ENCODE measurements around the gene SLN. TPM values are rescaled to one million over a fixed set of nuclear protein-coding genes. Genes with fewer than 3 reads are reported as not detected.

Gene SLN
- total and polyA plus RNA-seq, 2 donors (not counting 3 experiments of a cell fraction or from before 2014, with no cell fraction given) = 0.25 TPM; not detected in 1

DNA sequence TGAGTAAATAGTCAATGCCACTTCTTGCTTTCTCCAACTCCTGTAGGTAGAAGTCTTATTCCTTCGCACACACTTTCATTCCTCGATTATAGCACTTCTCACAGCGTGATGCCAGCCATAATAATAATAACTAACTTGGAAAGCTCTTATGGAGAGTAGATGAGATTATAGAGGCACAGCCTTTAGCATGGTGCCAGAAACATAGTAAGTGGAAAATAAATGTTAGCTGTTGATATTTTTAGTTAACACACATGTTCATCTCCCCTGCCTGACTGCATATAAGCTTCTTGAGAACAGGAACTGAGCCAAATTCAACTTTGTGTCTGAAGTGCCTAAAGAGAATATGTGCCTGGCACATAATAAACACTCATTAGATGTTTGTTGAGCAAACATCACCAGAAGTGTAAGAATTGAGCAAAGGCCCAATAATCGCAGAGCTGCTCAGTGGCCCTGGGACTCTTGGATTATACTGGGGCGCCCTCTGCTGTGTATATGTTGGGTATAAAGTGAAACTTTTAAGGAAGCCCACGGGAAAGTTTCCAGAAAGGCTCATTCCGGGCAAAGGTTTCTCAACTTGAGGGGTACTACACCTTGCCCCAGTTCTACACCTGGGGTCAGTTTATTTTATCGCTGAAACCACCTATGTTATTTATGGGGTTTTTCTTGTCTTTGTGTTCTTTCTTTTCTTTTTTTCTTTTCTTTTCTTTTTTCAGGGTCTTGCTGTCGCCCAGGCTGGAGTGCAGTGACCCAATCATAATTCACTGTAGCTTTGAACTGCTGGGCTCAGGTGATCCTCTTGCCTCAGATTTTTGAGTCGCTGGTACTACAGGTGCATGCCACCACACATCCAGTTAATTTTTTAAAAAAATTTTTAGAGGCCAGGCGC is 22.3 kb downstream of the SLN start:
- H3K27ac ChIP-seq (ENCODE audit: insufficient read depth, low read depth, low read length) = no peak overlapping the region
- H3K79me2 ChIP-seq (ENCODE audit: control insufficient read depth, insufficient read depth, low read length) = no peaks in the 10 kb centered on the region
- H2AFZ ChIP-seq (ENCODE audit: low read depth, low read length) = no peak overlapping the region
- H3K36me3 ChIP-seq (ENCODE audit: control insufficient read depth in 2 of 2, extremely low read depth in 1 of 2, insufficient read depth in 2 of 2, low read length in 2 of 2) = no peaks in the 10 kb centered on the region
- dilution Hi-C loops (cut with MboI; ENCODE audit: extremely low pct_ligation_motif_present, low sequenced_read_pairs) (loop anchor here (5.0 kb wide), 1 partner anchor 72 kb away; no protein-coding TSS in a partner anchor), intact Hi-C loops (cut with micrococcal nuclease) (loop anchor here (1.0 kb wide), 4 partner anchors 91 to 140 kb away; no protein-coding TSS in a partner anchor)
- no peaks in the 10 kb centered on the region for H3K9me1 ChIP-seq (replicated peaks; ENCODE audit: control insufficient read depth, extremely low read depth, insufficient read depth, low read length)
- BruUV-seq (replicated peaks) = no TSS peak
- H3K9me3 ChIP-seq (replicated peaks; ENCODE audit: control insufficient read depth, insufficient read depth, low read length) = no peaks in the 10 kb centered on the region
- no peak overlapping the region for H3K4me3 ChIP-seq (replicated peaks in 1 of 3; ENCODE audit: insufficient read depth in 1 of 3, low read depth in 1 of 3, low read length in 3 of 3)
- DNase-seq (ENCODE audit: low read depth, low spot score) = peak; percentile 67
- no peak overlapping the region for H3K9ac ChIP-seq (replicated peaks; ENCODE audit: extremely low read depth, insufficient read depth, low read length)
- H3K4me2 ChIP-seq (ENCODE audit: insufficient read depth, low read length) = peak overlapping the region; percentile 54
- POLR2A ChIA-PET = no interaction called here
- peak; percentile 54 for FAIRE-seq
- no peaks in the 10 kb centered on the region for H4K20me1 ChIP-seq (replicated peaks; ENCODE audit: control insufficient read depth, extremely low read depth, insufficient read depth, low read length)
- no peaks in the 10 kb centered on the region for H3K27me3 ChIP-seq (ENCODE audit: control insufficient read depth in 2 of 2, insufficient read depth in 2 of 2, low read length in 2 of 2)
- TF ChIP-seq CTCF (IDR thresholded peaks at IDR 0.05; ENCODE audit: extremely low read depth in 1 of 2, insufficient read depth in 1 of 2, low read depth in 1 of 2, low read length in 2 of 2) (peak; percentile 52 to 57), GATA2 (IDR thresholded peaks at IDR 0.05; ENCODE audit: insufficient read depth, insufficient read length, low read depth, low read length) (no peak), JUN (IDR thresholded peaks at IDR 0.05; ENCODE audit: borderline replicate concordance, insufficient read depth, insufficient read length, low read depth) (no peak), MAX (IDR thresholded peaks at IDR 0.05; ENCODE audit: insufficient read depth, insufficient read length) (no peak), EZH2 (IDR thresholded peaks at IDR 0.05; ENCODE audit: borderline replicate concordance, low read depth, low read length, severe bottlenecking) (no peak), MYC (IDR thresholded peaks at IDR 0.05; ENCODE audit: low read depth, low read length) (no peak), POLR2AphosphoS5 (IDR thresholded peaks at IDR 0.05; ENCODE audit: insufficient read depth, low read depth, low read length) (no peak), FOS (IDR thresholded peaks at IDR 0.05; ENCODE audit: borderline replicate concordance, insufficient read depth, low read length) (no peak)
- CTCF ChIA-PET = interaction anchor here (0.8 to 11.5 kb wide), 33 partner anchors 9 to 1602 kb away, joined by 3 to 251 read pairs (median 7); partner anchors contain the start of genes ALKBH8, ELMOD1 and SLN
- peaks cover 6% of the 10 kb centered on the region for H3K4me1 ChIP-seq (ENCODE audit: control insufficient read depth, extremely low read depth, insufficient read depth, low read length)

Measured in endothelial cell of umbilical vein (primary cell).